GM12878 (cell line): ENCODE measurements around the gene STAT5B. TPM values are rescaled to one million over a fixed set of nuclear protein-coding genes. Genes with fewer than 3 reads are reported as not detected.
"Not testable (repeated sequence)": the region's sequence is repeated elsewhere in the genome, so short reads cannot be mapped to it uniquely, and the experiment has no call there.

Experiments
- ATAC-seq: fragments of 200-7000 bp; cut with Tn5 transposase; 3 replicates; pipeline ENCODE4 v1.9.1; 2020; ENCODE audit warnings: mild to moderate bottlenecking, moderate library complexity
- BruUV-seq: library from RNA; stranded (reverse); fragments of 400-500 nt; replicated peaks from 2 replicates; lab custom pipeline; 2021; lab: Mats Ljungman, UMichigan
- CTCF ChIA-PET: fragments of 300-600 bp; sonication (Branson Sonifier 250); formaldehyde crosslinking; extraction: SDS; loops from one replicate; lab custom pipeline; 2021; ENCODE audit warnings: inconsistent platforms; lab: Yijun Ruan, JAX
- POLR2A ChIA-PET: fragments of 350-600 bp; formaldehyde crosslinking; extraction: SDS; loops from one replicate; lab custom pipeline; 2021; ENCODE audit warnings: inconsistent platforms; lab: Charles Lee
- RAD21 ChIA-PET: fragments of 300-600 bp; sonication (Branson Sonifier 250); formaldehyde crosslinking; loops from one replicate; lab custom pipeline; 2023; ENCODE audit warnings: antibody characterized with exemption; ENCODE audit not compliant: unreplicated experiment; lab: Charles Lee
- SMC1A ChIA-PET: fragments of 300-600 bp; sonication (Branson Sonifier 250); formaldehyde crosslinking; loops from one replicate; lab custom pipeline; 2023; ENCODE audit not compliant: unreplicated experiment, uncharacterized antibody; lab: Charles Lee
- DNase-seq: peaks from one replicate; pipeline ENCODE4 v3.0.0-alpha.2; 2011; ENCODE audit warnings: low read depth, low spot score
- FAIRE-seq: peaks from 3 replicates; lab custom pipeline; 2011; peaks lifted over from hg19 to GRCh38; lab: Jason Lieb, UNC
- H2AFZ ChIP-seq: 2 replicates; pipeline ENCODE4 v1.6.0; 2011; ENCODE audit warnings: low read depth, low read length, control low read depth; ENCODE audit not compliant: control insufficient read depth
- H3K27ac ChIP-seq: 2 replicates; pipeline ENCODE4 v1.5.1; 2011; ENCODE audit warnings: control low read depth; ENCODE audit not compliant: control insufficient read depth, insufficient read depth
- H3K27me3 ChIP-seq, 2 experiments: replicated peaks in 1 of 2; 2 replicates each; pipeline versions ENCODE4 v1.6.0 to v1.6.1; 2011; ENCODE audit warnings: low read length in 1 of 2; ENCODE audit not compliant: control insufficient read depth in 2 of 2, insufficient read depth in 2 of 2
- H3K36me3 ChIP-seq, 2 experiments: 2 replicates each; pipeline ENCODE4 v1.5.1; 2011; ENCODE audit warnings: low read length in 1 of 2; ENCODE audit not compliant: control insufficient read depth in 2 of 2, insufficient read depth in 2 of 2
- H3K4me1 ChIP-seq: 2 replicates; pipeline ENCODE4 v1.6.1; 2011; ENCODE audit warnings: mild to moderate bottlenecking, low read length, moderate library complexity, mixed read lengths; ENCODE audit not compliant: control insufficient read depth, insufficient read depth
- H3K4me2 ChIP-seq: 2 replicates; pipeline ENCODE4 v1.6.0; 2011; ENCODE audit warnings: control low read depth; ENCODE audit not compliant: control insufficient read depth, insufficient read depth
- H3K4me3 ChIP-seq: fragments of 200-600 bp; sonication (generic); 2 replicates; pipeline ENCODE4 v1.5.1; 2016
- H3K79me2 ChIP-seq: 2 replicates; pipeline ENCODE4 v1.6.0; 2011; ENCODE audit warnings: low read length; ENCODE audit not compliant: control insufficient read depth, insufficient read depth
- H3K9ac ChIP-seq: 2 replicates; pipeline ENCODE4 v1.8.0; 2011; ENCODE audit warnings: low read length, control low read depth, mixed read lengths; ENCODE audit not compliant: control insufficient read depth, insufficient read depth
- H3K9me3 ChIP-seq: replicated peaks from 3 replicates; pipeline ENCODE4 v1.5.1; 2011; ENCODE audit warnings: mild to moderate bottlenecking, low read length; ENCODE audit not compliant: control insufficient read depth, insufficient read depth
- H4K20me1 ChIP-seq: 2 replicates; pipeline ENCODE4 v1.6.0; 2011; ENCODE audit not compliant: control insufficient read depth, insufficient read depth
- EP300 ChIP-seq, 2 experiments: fragments of 150-350 bp in 1 of 2; IDR thresholded peaks; 2 replicates each; pipeline ENCODE4 v1.6.1; 2011 to 2012; ENCODE audit warnings: low read depth in 2 of 2, low read length in 2 of 2, borderline replicate concordance in 1 of 2, improper control_type of control experiment in 1 of 2, inconsistent platforms in 1 of 2; ENCODE audit not compliant: control insufficient read depth in 1 of 2
- SKIL ChIP-seq: fragments of 450-650 bp; IDR thresholded peaks from 2 replicates; pipeline ENCODE4 v1.6.1; 2017; ENCODE audit warnings: mild to moderate bottlenecking, low read depth, inconsistent platforms; ENCODE audit not compliant: poor library complexity, severe bottlenecking
- WGBS: methylation state at CpG from one replicate; pipeline ENCODE4 v1.1.6; 2016; ENCODE audit warnings: low lambda C conversion rate; ENCODE audit not compliant: insufficient replicate concordance, insufficient coverage; ENCODE audit errors: missing lambda C conversion rate; 5-methylcytosine and 5-hydroxymethylcytosine counted together
- in situ Hi-C: fragments of 300-500 bp; cut with MboI; formaldehyde crosslinking; loops from 9 replicates; pipeline ENCODE4 v1.14.3; 2018; ENCODE audit warnings: mixed read lengths
- intact Hi-C: fragments of 100-400 bp; cut with micrococcal nuclease; formaldehyde crosslinking; loops from one replicate; pipeline ENCODE4 v1.14.2; 2022; ENCODE audit not compliant: unreplicated experiment
- polyA plus RNA-seq, 11 experiments: library from polyadenylated mRNA; depleted of rRNA in 4 of 11; unstranded in 6 of 11; stranded (reverse) in 5 of 11; fragments of >200 nt; fragmentation: Nextera tagmentation in 4 of 11; fragmentation: Illumina TruSeq in 1 of 11; extraction: Ambion mirVana in 4 of 11; extraction: Trizol in 1 of 11; gene quantifications; 1 replicate in 1 of 11; 2 replicates in 10 of 11; pipeline versions ENCODE4 v1.2.1 to v1.2.3, GENCODE V29; 2011 to 2016; ENCODE audit warnings: inconsistent platforms in 2 of 11, missing spikeins in 2 of 11, low read depth in 1 of 11
- total RNA-seq, 4 experiments: library from RNA; depleted of rRNA in 3 of 4; stranded (reverse); fragments of >200 nt in 3 of 4; fragmentation: Illumina TruSeq in 1 of 4; extraction: Trizol in 1 of 4; gene quantifications; 2 replicates each; pipeline versions ENCODE4 v1.2.1 to v1.2.3, GENCODE V29; 2013 to 2021

Gene STAT5B
- total and polyA plus RNA-seq, 10 of the 15 experiments (the other 5 are each of a cell fraction or from before 2014, with no cell fraction given): 11.0 to 69.6 (median 46.7) TPM

- ChIA-PET POLR2A (no interaction called here), RAD21 (interaction anchor here (1.0 kb wide), 1 partner anchor 163 kb away, joined by 4 read pairs; no protein-coding TSS in a partner anchor), SMC1A (interaction anchor here (0.9 kb wide), 1 partner anchor 11 kb away, joined by 3 read pairs; no protein-coding TSS in a partner anchor), CTCF (no interaction called here)
- BruUV-seq: no TSS peak
- no peaks in the 10 kb centered on the region for H4K20me1 ChIP-seq
- FAIRE-seq (no peak), DNase-seq (no peak), ATAC-seq (no peak)
- H3K79me2 ChIP-seq: peaks cover 3% of the 10 kb centered on the region
- no peaks in the 10 kb centered on the region for H3K4me1 ChIP-seq
- no peak overlapping the region for H3K9ac ChIP-seq
- no peak overlapping the region for H3K4me3 ChIP-seq
- no peaks in the 10 kb centered on the region for H3K9me3 ChIP-seq
- intact Hi-C loops (no loop called here), in situ Hi-C loops (no loop called here)
- H3K36me3 ChIP-seq: no peaks in the 10 kb centered on the region
- no peaks in the 10 kb centered on the region for H3K27me3 ChIP-seq
- TF ChIP-seq SKIL (no peak), EP300 (IDR thresholded peaks at IDR 0.05; ENCODE audit: borderline replicate concordance in 1 of 2, control insufficient read depth in 1 of 2, low read depth in 2 of 2, low read length in 2 of 2) (no peak)
- H3K27ac ChIP-seq: no peak overlapping the region
- WGBS: 98% methylated on average over 5 of the region's 5 CpGs
- no peak overlapping the region for H2AFZ ChIP-seq
- no peak overlapping the region for H3K4me2 ChIP-seq
Measured at GRCh38 chr17:42240201-42240600, 36.0 kb downstream of the STAT5B start.

GRCh38 chr17:42239576-42239975 is 36.6 kb downstream of the STAT5B start:
- H3K79me2 ChIP-seq, RAD21 ChIA-PET, DNase-seq, H3K27me3 ChIP-seq, H3K9me3 ChIP-seq, H3K4me1 ChIP-seq, H3K4me3 ChIP-seq, H3K36me3 ChIP-seq, intact Hi-C loops, H3K9ac ChIP-seq, FAIRE-seq, H3K4me2 ChIP-seq, ATAC-seq, BruUV-seq, H4K20me1 ChIP-seq, H3K27ac ChIP-seq, in situ Hi-C loops, H2AFZ ChIP-seq, POLR2A ChIA-PET: not testable (repeated sequence)
- SMC1A ChIA-PET: interaction anchor here (1.1 kb wide), 1 partner anchor 17 kb away, joined by 4 read pairs; no protein-coding TSS in a partner anchor
- WGBS: 84% methylated on average over 7 of the region's 7 CpGs
- CTCF ChIA-PET: interaction anchor here (0.8 kb wide), 1 partner anchor 16 kb away, joined by 3 read pairs; no protein-coding TSS in a partner anchor
